HCT116 (cell line): ENCODE measurements around the gene ZFHX3. TPM values are rescaled to one million over a fixed set of nuclear protein-coding genes. Genes with fewer than 3 reads are reported as not detected.

Source experiments
- ATAC-seq: fragments of 200-7000 bp; cut with Tn5 transposase; 2 replicates; pipeline ENCODE4 v1.9.1; 2020; ENCODE audit warnings: mild to moderate bottlenecking, moderate library complexity
- BruUV-seq: library from RNA; stranded (reverse); fragments of 400-500 nt; replicated peaks from 2 replicates; lab custom pipeline; 2021; lab: Mats Ljungman, UMichigan
- CTCF ChIA-PET: fragments of 300-600 bp; sonication (Branson Sonifier 250); formaldehyde crosslinking; loops from one replicate; lab custom pipeline; 2021; ENCODE audit warnings: antibody characterized with exemption; lab: Charles Lee
- POLR2A ChIA-PET: fragments of 300-600, 350-600 bp; sonication (Branson Sonifier 250); formaldehyde crosslinking; loops from one replicate; lab custom pipeline; 2021; ENCODE audit warnings: antibody characterized with exemption; lab: Charles Lee
- RAD21 ChIA-PET, 2 experiments: fragments of 300-600 bp; sonication (Branson Sonifier 250); formaldehyde crosslinking; loops; one replicate each; lab custom pipeline; 2023; ENCODE audit warnings: low total read pairs in 2 of 2; ENCODE audit not compliant: uncharacterized antibody in 2 of 2, unreplicated experiment in 2 of 2, low non-redundant PET in 1 of 2; lab: Charles Lee
- DNase-seq: peaks from one replicate; pipeline ENCODE4 v3.0.0-alpha.2; 2010; ENCODE audit warnings: low read depth, low spot score
- H2AFZ ChIP-seq: fragments of 200-600 bp; shearing (Covaris generic), sonication (generic); 2 replicates; pipeline ENCODE4 v1.6.1; 2017; ENCODE audit warnings: low read depth, mixed run types, mixed read lengths, antibody characterized with exemption, low read length; ENCODE audit not compliant: poor library complexity, severe bottlenecking
- H3K27ac ChIP-seq: 2 replicates; pipeline ENCODE4 v1.5.1; 2012; ENCODE audit warnings: low read depth, low read length
- H3K27me3 ChIP-seq: fragments of 200-600 bp; sonication (generic); 2 replicates; pipeline ENCODE4 v1.6.1; 2016; ENCODE audit warnings: mixed run types, low read length, mixed read lengths; ENCODE audit not compliant: insufficient read depth
- H3K36me3 ChIP-seq, 2 experiments: fragments of 200-500 bp in 1 of 2; fragments of 200-600 bp in 1 of 2; sonication (Bioruptor generic) in 1 of 2; sonication (generic) in 1 of 2; 2 replicates each; pipeline versions ENCODE4 v1.5.1 to v1.6.1; 2014 to 2016; ENCODE audit warnings: low read length in 2 of 2, inconsistent platforms in 1 of 2, mixed read lengths in 1 of 2, mixed run types in 1 of 2; ENCODE audit not compliant: insufficient read depth in 2 of 2, control insufficient read depth in 1 of 2
- H3K4me1 ChIP-seq, 2 experiments: fragments of 200-600 bp in 1 of 2; sonication (generic) in 1 of 2; 2 replicates each; pipeline versions ENCODE4 v1.5.1 to v1.6.1; 2012 to 2017; ENCODE audit warnings: low read length in 2 of 2, inconsistent platforms in 1 of 2, mild to moderate bottlenecking in 1 of 2, mixed read lengths in 1 of 2, mixed run types in 1 of 2, moderate library complexity in 1 of 2; ENCODE audit not compliant: insufficient read depth in 2 of 2, control insufficient read depth in 1 of 2
- H3K4me2 ChIP-seq: fragments of 200-600 bp; sonication (generic); 2 replicates; pipeline ENCODE4 v1.6.1; 2017; ENCODE audit warnings: mixed run types, low read length, mixed read lengths
- H3K4me3 ChIP-seq, 2 experiments: fragments of 200-600 bp in 1 of 2; sonication (generic) in 1 of 2; replicated peaks in 1 of 2; 2 replicates each; pipeline ENCODE4 v1.5.1; 2011 to 2016; ENCODE audit warnings: low read length in 2 of 2, control low read depth in 1 of 2, low read depth in 1 of 2, mild to moderate bottlenecking in 1 of 2, mixed read lengths in 1 of 2, mixed run types in 1 of 2
- H3K79me2 ChIP-seq: fragments of 200-600 bp; sonication (generic); 2 replicates; pipeline ENCODE4 v1.6.1; 2017; ENCODE audit warnings: mild to moderate bottlenecking, mixed run types, low read length, moderate library complexity, mixed read lengths; ENCODE audit not compliant: insufficient read depth
- H3K9ac ChIP-seq: fragments of 200-600 bp; sonication (generic); 2 replicates; pipeline ENCODE4 v1.6.1; 2016; ENCODE audit warnings: low read length, mixed read lengths
- H3K9me2 ChIP-seq: fragments of 200-600 bp; sonication (generic), shearing (Covaris generic); 2 replicates; pipeline ENCODE4 v1.6.1; 2017; ENCODE audit warnings: mixed run types, mild to moderate bottlenecking, moderate library complexity; ENCODE audit not compliant: insufficient read depth
- H3K9me3 ChIP-seq, 2 experiments: fragments of 200-500 bp in 1 of 2; fragments of 200-600 bp in 1 of 2; sonication (Bioruptor generic) in 1 of 2; sonication (generic) in 1 of 2; 2 replicates each; pipeline ENCODE4 v1.6.1; 2014 to 2017; ENCODE audit warnings: low read length in 2 of 2, mixed read lengths in 2 of 2, inconsistent platforms in 1 of 2, low read depth in 1 of 2, mild to moderate bottlenecking in 1 of 2, mixed run types in 1 of 2, moderate library complexity in 1 of 2; ENCODE audit not compliant: control insufficient read depth in 1 of 2, insufficient read depth in 1 of 2
- H4K20me1 ChIP-seq: fragments of 200-600 bp; sonication (generic), shearing (Covaris generic); 2 replicates; pipeline ENCODE4 v1.6.1; 2017; ENCODE audit warnings: mixed run types, mild to moderate bottlenecking, moderate library complexity; ENCODE audit not compliant: insufficient read depth
- CEBPB ChIP-seq: IDR thresholded peaks from 2 replicates; pipeline ENCODE4 v1.6.1; 2012; ENCODE audit warnings: low read depth
- ELF1 ChIP-seq: IDR thresholded peaks from 2 replicates; pipeline ENCODE4 v1.6.1; 2012; ENCODE audit warnings: low read depth, borderline replicate concordance
- EZH2 ChIP-seq: fragments of 200-600 bp; sonication (generic); IDR thresholded peaks from 2 replicates; pipeline ENCODE4 v1.6.1; 2017; ENCODE audit warnings: antibody characterized with exemption, mixed run types
- EZH2phosphoT487 ChIP-seq: fragments of 200-600 bp; IDR thresholded peaks from 2 replicates; pipeline ENCODE4 v1.6.1; 2018; ENCODE audit warnings: antibody characterized with exemption, borderline replicate concordance
- FOSL1 ChIP-seq: IDR thresholded peaks from 2 replicates; pipeline ENCODE4 v1.6.1; 2012; ENCODE audit warnings: low read depth
- POLR2AphosphoS5 ChIP-seq: IDR thresholded peaks from 2 replicates; pipeline ENCODE4 v1.6.1; 2011; ENCODE audit warnings: mild to moderate bottlenecking, low read depth, low read length, moderate library complexity
- RAD21 ChIP-seq: IDR thresholded peaks from 2 replicates; pipeline ENCODE4 v1.6.1; 2012; ENCODE audit warnings: low read depth, mild to moderate bottlenecking
- SIN3A ChIP-seq: IDR thresholded peaks from 2 replicates; pipeline ENCODE4 v1.6.1; 2012; ENCODE audit warnings: low read depth
- SP1 ChIP-seq: IDR thresholded peaks from 2 replicates; pipeline ENCODE4 v1.6.1; 2012; ENCODE audit warnings: low read depth
- SRF ChIP-seq: IDR thresholded peaks from 2 replicates; pipeline ENCODE4 v1.6.1; 2012; ENCODE audit warnings: low read depth
- TCF7L2 ChIP-seq: IDR thresholded peaks from 2 replicates; pipeline ENCODE4 v1.7.0; 2011; ENCODE audit warnings: borderline replicate concordance, inconsistent platforms; ENCODE audit not compliant: insufficient read depth, insufficient read length; ENCODE audit errors: extremely low read depth
- YY1 ChIP-seq: IDR thresholded peaks from 2 replicates; pipeline ENCODE4 v1.6.1; 2011; ENCODE audit warnings: low read length, low read depth, moderate library complexity, mild to moderate bottlenecking; ENCODE audit not compliant: insufficient replicate concordance; ENCODE audit errors: extremely low read depth
- ZFX ChIP-seq: fragments of 450-650 bp; IDR thresholded peaks from 2 replicates; pipeline ENCODE4 v1.6.1; 2017
- ZNF274 ChIP-seq: fragments of 200-500 bp; sonication (Bioruptor generic); IDR thresholded peaks from 2 replicates; pipeline ENCODE4 v1.6.1; 2014; ENCODE audit warnings: mild to moderate bottlenecking, low read depth, low read length, inconsistent platforms
- intact Hi-C: fragments of 100-400 bp; cut with micrococcal nuclease; formaldehyde crosslinking; loops from 2 replicates; pipeline ENCODE4 v1.10.0; 2022
- total RNA-seq: library from RNA; stranded (reverse); gene quantifications from one replicate; pipeline ENCODE4 v1.2.1, GENCODE V29; 2021; ENCODE audit not compliant: unreplicated experiment
- TF ChIP-seq, protein P1 (sequence below): IDR thresholded peaks from 2 replicates; pipeline ENCODE4 v1.6.1; 2012
- TF ChIP-seq, protein P2 (sequence below): IDR thresholded peaks from 2 replicates; pipeline ENCODE4 v1.6.1; 2011; ENCODE audit warnings: mild to moderate bottlenecking, low read length, moderate library complexity; ENCODE audit not compliant: insufficient replicate concordance; ENCODE audit errors: extremely low read depth
- TF ChIP-seq, protein P3 (sequence below): IDR thresholded peaks from 2 replicates; pipeline ENCODE4 v1.6.1; 2012

The ZFHX3 gene
- total RNA-seq, 1 experiment from 2014 or later = 6.3 TPM

DNA sequence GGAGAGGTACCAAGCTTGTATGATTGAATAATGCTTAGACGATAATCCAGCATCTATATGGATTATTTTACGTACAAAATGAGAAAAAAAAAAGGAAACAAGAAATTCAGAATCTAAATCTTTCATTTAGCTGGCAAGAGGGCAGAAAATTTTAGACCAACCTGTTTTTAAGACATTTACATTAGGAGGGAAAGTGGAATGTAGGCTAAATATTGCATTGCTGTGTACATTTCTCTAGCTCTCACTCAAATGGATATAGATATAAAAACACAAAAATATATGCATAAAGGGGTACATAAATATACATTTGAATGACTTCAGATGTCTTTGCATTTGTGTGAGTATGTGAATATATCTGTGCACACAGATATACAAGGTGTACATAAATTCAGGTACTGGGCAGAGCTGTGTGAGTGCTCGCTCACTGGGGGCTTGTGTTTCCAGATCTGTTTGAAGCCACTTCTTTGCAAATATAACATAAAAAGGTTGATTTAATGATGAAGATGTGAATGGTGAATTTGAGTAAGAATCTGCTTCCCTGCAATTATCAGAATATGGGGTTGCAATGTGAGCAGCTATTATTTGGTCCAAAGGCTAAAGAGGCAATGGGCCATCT, 14.2 kb upstream of the ZFHX3 start (continued):
- TF ChIP-seq EZH2phosphoT487 = no peak

DNA sequence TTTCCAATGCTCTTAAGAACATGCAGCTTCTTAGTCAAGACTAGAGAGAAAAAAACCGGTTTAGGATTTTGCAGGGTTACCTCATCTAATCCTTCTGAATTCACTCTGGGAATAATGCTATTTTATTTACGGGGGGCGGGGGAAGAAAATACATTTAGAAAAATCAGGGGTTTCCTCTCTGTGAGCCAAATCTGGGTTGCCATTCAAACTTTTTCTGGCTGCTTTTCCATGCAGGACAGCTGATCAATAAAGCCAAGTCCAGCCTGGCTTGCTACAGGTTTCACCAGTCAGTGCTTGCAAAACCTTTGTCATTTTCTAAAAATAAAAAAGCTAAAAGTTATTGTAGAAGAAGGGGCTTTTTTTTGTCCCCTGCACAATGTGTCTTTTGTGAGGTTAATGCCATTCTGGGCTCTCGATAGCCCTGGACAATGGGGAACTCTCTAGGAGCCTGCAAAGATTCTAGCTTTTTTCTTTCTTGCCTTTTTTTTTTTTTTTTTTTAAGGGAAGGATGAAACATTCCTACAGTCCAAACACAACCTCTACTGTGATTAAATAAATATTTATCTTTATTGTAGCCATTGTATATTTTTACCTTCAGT, 13.1 kb upstream of the ZFHX3 start:
- ChIA-PET POLR2A (no interaction called here), CTCF (interaction anchor here (0.7 to 1.3 kb wide), 2 partner anchors 13 to 115 kb away, joined by 3 read pairs; no protein-coding TSS in a partner anchor), RAD21 (no interaction called here)
- peaks cover 15 to 23% of the 10 kb centered on the region in 2 experiments for H3K4me1 ChIP-seq
- H3K4me3 ChIP-seq = no peak overlapping the region
- no peaks in the 10 kb centered on the region for H3K9me2 ChIP-seq
- H3K36me3 ChIP-seq = no peaks in the 10 kb centered on the region
- no TSS peak for BruUV-seq
- no peak overlapping the region for H2AFZ ChIP-seq
- ATAC-seq = no peak
- H3K27ac ChIP-seq = no peak overlapping the region
- peaks cover 17% of the 10 kb centered on the region for H3K79me2 ChIP-seq
- TF ChIP-seq EZH2 (no peak), ELF1 (no peak), EZH2phosphoT487 (no peak), RAD21 (no peak), SIN3A (no peak), ZNF274 (no peak), SP1 (no peak), CEBPB (no peak), SRF (no peak), ZFX (no peak), POLR2AphosphoS5 (no peak), YY1 (no peak), TCF7L2 (no peak), FOSL1 (no peak)
- TF ChIP-seq, protein P1, sequence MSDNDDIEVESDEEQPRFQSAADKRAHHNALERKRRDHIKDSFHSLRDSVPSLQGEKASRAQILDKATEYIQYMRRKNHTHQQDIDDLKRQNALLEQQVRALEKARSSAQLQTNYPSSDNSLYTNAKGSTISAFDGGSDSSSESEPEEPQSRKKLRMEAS = no peak
- TF ChIP-seq, protein P2, sequence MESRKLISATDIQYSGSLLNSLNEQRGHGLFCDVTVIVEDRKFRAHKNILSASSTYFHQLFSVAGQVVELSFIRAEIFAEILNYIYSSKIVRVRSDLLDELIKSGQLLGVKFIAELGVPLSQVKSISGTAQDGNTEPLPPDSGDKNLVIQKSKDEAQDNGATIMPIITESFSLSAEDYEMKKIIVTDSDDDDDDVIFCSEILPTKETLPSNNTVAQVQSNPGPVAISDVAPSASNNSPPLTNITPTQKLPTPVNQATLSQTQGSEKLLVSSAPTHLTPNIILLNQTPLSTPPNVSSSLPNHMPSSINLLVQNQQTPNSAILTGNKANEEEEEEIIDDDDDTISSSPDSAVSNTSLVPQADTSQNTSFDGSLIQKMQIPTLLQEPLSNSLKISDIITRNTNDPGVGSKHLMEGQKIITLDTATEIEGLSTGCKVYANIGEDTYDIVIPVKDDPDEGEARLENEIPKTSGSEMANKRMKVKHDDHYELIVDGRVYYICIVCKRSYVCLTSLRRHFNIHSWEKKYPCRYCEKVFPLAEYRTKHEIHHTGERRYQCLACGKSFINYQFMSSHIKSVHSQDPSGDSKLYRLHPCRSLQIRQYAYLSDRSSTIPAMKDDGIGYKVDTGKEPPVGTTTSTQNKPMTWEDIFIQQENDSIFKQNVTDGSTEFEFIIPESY = no peak
- TF ChIP-seq, protein P3, sequence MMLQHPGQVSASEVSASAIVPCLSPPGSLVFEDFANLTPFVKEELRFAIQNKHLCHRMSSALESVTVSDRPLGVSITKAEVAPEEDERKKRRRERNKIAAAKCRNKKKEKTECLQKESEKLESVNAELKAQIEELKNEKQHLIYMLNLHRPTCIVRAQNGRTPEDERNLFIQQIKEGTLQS = no peak
- no peaks in the 10 kb centered on the region for H3K9me3 ChIP-seq
- H3K27me3 ChIP-seq = no peaks in the 10 kb centered on the region
- DNase-seq = no peak
- no peak overlapping the region for H3K4me2 ChIP-seq
- no peak overlapping the region for H3K9ac ChIP-seq
- no peaks in the 10 kb centered on the region for H4K20me1 ChIP-seq
- intact Hi-C loops = no loop called here
